ENCODE data around the gene MRPS15.

Gene MRPS15

DNA sequence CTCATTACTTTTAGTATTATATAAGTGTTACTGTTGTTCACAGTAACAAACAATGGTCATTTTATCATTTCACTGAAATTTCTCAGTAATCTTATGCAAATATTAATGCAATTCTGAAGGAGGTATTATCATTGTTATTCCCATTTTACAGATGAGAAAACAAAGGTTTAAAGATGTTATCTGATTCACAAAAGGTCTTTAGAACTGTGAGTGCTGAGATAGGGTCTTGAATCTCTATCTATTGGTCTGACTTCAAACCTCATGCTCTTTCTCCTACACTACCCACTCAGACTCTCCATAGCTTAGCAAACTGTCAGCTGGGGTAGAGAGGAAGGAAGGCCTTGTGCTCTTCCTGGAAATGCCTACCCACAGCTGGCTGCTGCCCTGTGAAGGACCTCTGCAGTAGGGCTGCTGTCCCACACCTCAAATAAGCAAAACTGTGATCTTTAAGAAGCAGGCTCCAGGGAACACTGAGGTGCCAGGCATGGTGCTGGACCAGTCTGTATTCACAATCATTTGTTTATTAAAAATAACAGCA is 7.7 kb downstream of the MRPS15 start:
- no peak for DNase-seq

DNA sequence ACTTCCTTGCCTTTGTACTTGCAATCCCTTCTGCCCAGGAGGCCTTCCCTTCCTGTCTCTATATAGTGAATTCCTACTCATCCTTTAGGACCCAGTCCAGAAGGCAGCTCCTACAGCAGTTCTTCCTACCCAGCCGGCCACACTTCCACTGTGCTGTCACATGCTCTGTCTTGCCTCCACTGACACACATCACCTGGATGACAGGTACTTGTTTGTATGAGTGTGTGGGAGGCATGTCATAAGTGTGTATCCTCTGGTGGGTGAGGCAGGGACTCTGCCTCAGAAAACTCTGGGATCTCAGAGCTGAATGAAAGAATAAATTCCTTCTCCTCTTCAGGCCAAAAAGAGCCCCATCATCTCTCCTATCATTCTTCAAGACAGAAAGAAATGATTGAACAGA is 8.8 kb downstream of the MRPS15 start:
- DNase-seq, result no peak

DNA sequence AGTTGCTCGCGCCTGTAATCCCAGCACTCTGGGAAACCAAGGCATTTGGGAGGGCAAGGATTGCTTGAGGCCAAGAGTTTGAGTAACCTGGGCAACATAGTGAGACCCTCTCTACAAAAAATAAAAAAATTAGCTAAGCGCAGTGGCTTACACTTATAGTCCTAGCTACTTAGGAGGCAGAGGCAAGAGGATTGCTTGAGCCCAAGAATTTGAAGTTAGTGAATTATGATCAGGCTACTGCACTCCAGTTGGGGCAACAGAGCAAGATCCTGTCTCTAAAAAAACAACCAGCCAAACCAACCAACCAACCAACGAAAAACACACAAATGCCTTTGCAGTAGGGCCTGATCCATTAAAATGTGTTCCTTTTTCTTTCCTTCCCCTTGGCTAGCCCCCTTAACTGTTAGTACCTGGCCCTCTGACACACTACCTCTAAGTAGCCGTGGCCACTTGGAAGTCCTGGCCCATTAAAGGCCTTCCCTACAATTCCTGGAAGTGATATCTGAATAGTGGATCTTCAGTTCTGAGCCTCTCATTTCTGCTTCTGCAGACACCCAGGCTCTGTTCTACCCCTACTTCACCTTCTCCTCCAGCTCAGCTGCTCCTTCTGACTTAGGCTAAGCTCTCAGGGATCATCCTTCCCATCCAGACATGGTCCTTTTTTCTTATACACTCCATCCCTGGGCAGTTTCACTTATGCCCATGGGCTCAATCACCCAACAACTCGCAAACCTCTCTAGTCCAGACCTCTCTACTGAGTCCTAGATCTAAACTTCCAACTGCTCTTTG is 10.4 kb downstream of the MRPS15 start:
- DNase-seq, result no peak

DNA sequence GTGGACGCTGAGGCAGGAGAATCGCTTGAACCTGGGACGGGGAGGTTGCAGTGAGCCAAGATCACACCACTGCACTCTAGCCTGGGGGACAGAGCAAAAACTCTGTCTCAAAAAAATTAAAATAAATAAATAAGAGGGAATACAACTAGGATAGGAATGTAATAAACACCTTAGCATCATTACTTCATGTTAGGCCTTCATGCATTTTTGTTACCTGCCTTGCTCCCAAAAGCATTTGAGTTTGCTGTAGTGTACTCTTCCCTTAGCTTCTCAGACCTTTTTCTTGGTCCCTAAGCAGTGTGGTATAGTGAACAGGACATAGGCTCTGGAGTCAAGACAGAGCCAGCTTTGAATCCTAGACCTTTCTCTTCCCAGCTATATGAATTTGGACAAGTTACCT is 11.1 kb downstream of the MRPS15 start:
- DNase-seq, result no peak

DNA sequence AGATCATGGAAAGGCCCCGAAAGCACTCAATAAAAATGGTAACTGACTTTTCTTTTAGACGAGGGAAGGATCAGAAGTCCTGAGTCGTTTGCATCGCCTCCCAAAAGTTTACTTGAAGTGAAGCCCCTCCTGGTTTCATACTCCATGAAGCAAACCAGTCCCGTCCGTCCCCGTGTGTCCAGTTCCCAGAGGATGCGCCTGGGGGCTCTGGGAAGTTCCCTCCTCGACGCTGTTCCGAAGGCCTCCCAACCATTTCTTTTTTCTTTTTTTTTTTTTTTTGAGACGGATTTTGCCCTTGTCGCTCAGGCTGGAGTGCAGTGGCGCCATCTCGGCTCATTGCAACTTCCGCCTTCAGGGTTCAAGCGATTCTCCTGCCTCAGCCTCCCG is 13.3 kb downstream of the MRPS15 start:
- no peak for DNase-seq

DNA sequence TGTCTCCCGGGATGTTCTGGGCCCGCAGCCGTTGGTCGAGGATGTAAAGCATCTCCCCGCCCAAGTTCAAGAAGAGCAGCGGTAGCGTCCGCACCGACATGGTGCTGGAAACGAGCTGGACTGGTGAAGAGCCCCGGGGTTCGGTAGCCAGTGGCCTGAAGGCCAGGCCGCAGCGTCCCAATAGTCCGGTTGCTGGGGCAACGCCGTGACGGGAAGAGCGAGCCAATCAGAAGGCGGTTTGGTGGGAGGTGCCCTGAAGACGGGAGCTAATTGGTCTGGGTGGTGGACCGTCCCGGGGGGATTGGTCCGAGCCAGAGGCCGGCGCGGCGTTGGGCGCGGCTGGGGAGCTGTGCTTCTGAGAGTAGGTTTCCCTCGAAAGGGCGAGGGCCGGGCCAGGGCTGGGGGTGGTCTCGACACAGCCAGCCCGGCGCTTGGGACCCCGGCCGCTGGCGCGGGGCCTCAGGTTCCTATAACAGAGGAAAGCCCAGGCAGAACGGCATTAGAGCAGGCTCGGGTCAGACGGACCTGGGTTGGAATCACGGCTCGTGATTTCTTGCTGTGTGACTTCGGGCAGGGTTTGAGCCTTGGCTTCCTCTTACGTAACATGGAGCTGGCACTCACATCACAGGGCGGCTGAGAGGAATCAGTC is 13.8 kb downstream of the MRPS15 start, which contains the start of gene OSCP1:
TSS of gene OSCP1 (minus strand) at position 182 of the 649 bp plus-strand sequence. CDS start at position 100, 82 bp downstream.
- peak; percentile 99 for DNase-seq

DNA sequence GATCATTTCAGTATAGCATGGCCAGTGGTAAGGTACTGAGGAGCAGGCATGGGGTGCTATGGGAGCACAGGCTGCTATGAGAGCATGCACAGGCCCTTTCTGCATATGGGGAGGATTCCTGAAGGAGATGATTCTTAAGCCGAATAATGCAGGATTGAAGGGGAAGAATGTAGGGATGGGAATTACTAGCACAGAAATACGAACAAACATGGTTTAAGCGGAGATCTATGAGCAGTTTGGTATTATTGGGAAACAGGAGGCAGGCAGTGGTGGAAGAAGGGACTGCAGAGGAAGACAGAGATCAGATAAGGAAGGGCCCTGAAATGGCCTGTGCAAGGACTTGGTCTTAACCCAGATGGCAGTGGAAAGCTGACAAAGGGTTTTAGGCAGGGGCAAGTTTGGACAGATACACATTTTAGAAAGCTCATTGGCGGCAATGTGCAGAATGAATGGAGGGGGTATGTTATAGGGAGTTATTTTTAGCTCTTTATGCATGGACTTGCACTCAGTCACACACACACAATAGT is 15.6 kb downstream of the MRPS15 start:
- DNase-seq, result no peak

DNA sequence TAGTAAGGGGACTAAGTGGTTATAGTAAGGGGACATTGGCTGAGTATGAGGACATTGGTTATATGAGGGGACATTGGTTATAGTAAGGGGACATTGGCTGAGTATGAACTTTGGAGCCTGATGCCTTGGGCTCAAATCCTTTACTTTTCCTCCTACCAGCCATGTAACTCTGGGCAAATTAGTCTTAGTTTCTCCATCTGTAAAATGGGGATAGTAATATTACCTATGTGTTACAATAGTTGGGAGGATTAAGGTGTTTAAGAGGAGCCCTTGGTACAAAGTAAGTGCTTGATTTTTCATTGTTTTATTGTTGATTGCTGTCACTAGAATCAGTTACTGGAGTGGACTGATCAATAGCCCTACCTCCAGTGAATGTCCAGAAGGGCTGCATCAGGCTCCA is 16.7 kb downstream of the MRPS15 start:
- no peak for DNase-seq

DNA sequence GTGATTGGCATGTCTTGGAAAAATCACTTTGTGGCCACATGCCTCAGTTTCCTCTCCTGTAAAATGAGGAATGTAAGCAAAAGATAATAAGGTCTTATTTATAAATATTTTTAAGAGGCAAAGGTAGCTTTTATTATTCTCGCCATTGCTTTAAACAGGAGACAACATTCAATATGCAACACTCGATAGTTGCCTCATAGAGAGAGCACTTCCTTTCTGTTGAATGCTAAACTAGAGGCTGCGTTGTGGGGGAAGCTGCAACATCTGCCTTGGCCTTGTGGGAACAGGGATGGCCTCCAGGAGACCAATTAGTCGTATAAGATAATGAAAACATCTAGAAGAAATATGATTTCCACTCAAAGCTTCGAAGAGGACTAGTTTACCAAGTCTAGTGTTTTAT is 17.4 kb downstream of the MRPS15 start:
- DNase-seq, result no peak

DNA sequence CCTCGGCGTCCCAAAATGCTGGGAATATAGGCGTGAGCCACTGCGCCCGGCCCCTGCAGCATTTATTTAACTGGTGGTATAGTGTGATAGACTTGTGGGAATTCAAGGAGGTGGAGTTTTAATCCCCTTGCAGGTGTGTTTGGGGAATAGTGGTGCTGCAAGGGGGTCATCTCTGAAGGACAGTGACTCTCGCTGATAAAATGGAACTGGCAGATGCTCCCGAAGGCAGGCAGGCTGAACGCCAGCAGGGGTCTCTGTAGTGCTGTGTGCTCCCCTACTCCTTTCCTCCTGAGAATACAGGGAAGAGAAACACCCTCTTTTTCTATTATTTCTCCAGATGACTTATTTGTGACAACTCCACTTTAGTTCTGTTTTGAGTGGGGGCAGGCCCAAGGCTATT is 17.9 kb downstream of the MRPS15 start:
- no peak for DNase-seq

DNA sequence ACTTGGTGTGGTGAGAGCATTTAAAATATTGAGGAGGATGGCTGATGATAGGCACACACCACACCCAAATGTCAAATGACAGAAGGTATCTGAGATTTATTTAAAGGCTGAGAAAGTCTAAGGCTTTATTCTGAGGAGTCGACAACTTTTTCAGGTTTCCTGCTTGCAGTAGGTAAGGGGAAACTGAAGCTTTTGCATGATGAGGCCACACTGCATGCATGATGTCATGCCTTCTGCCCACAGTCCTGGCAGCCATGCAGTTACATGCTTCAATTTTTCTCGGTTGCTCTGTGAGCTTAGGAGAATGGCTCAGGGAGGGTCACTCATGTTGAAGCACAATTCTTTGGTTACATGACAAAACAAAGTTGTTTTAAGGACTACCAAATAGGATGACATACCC is 20.9 kb downstream of the MRPS15 start:
- no peak for DNase-seq

DNA sequence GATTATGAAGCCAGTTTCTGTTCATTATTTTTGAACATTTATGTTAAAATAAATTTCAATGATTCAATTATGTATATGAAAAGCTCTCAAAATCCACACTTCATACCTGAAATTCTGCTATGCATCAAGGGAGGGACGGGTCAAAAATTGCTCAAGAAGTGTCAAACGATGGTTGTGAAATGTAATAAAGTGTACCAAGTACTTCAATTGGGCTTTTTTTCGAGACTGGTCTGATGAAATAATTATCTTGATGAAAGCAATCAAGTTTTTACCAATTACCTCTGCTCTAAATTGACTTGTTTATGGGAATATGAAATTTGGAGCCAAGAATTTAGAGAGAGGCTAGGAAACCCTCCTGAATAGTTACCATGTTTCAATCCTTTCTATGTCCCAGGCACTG is 21.8 kb downstream of the MRPS15 start:
- DNase-seq, result no peak

DNA sequence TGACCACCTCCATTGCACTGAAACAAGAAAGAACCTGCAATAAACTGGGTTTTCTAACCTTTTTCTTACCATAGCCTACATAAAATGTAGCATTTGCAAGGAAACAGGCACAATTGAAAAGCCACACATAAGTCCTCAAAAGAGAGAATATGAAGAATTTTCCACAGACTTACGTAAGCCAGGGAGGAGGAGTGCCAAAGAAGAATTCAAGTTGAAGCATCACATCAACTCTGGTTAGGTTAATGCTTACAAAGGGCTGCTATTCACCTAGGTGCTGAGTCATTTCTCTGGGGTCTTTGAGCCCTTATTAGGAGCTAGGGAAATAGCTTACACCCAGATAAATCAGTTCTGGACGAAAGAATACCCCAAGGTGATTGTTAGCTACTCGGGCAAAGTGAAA is 23.5 kb downstream of the MRPS15 start:
- no peak for DNase-seq

DNA sequence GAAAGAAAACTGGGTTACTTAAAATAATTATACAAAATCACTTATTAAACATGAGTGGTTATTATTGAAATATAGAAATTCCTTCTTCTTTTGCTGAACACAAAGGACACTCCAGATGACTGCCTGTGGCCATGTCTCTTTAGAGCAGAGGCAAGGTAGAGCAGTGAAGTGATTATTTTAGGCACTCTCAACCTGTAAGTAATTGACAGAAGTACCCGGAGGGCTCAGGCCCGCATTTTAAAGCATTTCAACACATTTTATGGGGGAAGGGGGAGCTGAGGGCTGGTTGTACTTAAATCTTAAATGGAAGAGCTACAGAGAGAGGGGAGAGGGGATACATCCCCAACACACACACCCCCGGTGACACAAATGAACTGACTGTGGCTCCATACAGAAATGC is 24.1 kb downstream of the MRPS15 start:
- no peak for DNase-seq

DNA sequence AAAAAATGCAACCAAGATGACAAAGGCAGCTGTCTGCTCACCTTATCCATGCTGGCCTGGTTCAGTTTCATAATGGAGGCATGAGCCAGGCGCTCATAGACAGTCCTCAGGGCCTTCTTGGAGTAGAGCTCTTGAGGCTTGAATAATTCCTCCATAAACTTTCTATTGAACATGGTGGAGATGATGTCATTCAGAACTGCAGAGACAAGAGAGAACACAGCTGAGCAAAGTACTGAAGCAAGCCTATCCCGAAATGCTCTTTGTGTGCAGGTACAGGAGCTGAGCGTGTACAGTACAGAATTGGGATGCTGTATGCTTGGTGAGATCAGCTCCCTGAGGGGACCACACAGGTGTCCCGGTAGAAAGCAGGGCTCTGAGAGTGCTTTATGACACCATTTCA is 25.5 kb downstream of the MRPS15 start:
- DNase-seq, result no peak

DNA sequence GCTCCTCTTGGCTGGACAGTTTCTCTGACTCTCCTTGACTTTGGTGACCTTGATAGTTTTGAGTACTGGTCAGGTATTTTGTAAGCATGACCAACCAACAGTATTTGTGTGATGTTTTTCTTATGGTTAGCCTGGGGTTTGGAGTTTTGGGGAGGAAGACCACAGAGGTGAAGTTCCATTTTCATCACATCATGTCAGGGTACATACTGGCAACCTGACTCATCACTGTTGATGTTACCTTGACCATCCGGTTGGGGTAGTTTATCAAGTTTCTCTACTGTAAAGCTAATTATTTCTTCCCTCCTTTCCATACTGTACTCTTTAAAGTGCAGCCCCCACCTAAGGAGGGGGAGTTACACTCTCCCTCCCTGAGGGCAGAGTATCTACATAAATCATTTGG is 27.4 kb downstream of the MRPS15 start:
- no peak for DNase-seq

DNA sequence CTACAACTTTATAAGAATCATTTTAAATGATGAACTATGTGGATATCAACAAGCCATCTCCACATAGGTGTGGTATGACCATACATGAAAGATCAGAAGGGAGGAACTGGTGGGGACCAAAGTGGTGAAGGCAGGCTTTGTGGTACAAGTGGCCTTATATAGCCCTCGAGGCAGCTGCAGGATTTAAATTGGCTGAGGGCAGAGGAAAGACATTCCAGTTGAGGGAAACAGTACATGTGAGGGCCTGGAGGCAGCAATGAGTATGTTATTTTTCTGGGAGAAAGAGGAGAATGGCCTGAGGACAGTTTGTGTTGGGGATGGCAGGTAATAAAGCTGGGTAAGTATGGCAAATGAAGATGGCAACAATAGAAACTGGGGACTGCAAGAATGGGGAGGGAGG is 31.1 kb downstream of the MRPS15 start:
- no peak for DNase-seq

DNA sequence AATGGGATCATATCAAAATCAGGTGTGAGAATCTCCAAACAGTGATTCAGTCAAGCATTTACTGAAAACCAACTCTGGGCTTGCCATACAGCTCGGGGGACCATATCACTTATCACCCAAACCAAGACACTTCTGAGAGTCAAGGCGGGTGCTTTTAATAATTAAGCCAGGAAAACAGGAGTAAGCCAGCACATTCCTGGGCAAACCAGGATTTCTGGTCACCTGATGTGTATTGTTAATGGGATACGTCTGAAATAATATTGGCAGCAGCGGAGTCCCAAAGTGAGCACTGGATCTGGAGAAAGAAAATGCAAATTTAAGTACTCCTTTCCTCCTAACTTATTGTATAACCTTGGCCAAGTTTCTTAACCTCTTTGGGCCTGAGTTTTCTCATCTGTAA is 31.6 kb downstream of the MRPS15 start:
- DNase-seq, result no peak

DNA sequence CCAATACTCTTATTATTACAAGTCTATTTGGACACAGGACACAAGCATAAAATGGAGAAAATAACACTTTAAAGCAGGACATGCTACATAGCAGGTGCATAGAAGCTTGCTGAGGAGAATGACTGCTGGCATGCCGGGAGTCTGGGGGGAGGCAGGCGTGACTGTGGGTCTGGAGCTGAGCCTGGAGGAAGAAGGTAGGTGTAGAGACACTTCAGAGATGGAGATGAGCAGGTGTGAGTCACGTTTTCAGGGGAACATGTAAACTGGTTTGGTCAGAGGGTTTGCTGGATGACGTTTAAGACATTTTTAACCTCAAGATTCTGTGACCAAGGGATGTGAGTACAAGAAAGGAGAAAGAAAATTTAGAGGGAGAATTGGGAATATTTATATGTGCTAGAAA is 38.4 kb downstream of the MRPS15 start:
- no peak for DNase-seq

DNA sequence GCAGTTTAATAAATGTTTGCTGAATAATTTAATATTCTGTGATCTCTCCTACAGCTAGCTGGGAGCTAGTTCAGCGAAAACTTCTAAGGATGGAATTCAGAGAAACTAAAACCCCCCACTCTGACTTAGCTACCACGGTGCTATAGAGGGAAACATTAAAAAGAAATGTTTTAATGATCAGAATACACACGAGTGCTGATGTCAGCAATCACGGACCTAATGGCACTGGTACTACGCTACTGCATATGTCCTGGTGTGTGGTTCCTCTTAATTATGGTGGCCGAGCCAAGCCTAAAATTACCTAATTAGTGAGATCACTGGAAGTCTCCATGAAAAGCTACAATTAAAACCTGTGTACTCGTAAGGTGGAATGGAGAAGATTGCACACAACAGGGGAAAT is 42.5 kb downstream of the MRPS15 start:
- DNase-seq, result no peak

DNA sequence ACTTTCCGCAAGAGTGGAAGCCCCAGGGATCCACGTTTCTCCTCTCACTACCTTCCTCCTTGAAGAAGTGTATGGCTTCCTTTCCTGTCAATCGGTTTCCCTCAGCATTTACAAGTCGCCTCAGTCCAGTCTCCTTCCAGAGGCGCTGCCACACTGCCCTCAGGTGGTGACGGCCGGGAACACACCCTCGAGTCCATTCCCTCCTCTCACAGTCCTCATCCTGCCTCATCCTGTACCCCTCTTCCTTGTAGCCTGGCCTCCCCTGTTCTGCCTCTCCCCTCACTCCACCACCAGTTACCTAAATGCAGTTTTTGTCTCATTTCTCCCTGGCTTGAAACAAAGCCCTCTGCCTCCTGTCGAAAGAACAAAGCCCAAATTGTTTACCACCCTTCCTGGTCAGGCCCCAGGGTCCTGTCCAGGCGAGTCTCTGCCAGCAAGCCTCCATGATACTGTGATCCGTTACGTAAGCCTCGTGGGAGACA is 43.3 kb downstream of the MRPS15 start:
- peak; percentile 77 for DNase-seq

DNA sequence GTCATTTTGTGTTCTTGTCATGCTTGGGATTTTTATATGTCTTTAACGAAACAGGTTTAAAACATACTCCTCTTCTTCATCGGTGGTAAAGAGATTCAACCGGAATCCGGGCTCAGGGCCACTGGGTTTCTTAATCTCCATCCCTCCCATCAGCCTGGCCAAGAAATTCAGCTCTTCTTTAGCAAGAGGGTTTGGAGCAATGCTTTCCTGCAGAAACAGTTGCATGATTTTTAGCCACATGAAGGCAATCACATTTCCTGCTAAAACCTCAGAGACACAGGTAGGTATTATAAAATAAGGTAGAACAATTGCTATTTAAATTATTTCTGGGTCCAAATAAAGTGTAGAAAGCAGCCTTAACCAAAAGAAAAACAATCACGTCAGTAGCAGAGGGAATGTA is 43.8 kb downstream of the MRPS15 start:
- no peak for DNase-seq

DNA sequence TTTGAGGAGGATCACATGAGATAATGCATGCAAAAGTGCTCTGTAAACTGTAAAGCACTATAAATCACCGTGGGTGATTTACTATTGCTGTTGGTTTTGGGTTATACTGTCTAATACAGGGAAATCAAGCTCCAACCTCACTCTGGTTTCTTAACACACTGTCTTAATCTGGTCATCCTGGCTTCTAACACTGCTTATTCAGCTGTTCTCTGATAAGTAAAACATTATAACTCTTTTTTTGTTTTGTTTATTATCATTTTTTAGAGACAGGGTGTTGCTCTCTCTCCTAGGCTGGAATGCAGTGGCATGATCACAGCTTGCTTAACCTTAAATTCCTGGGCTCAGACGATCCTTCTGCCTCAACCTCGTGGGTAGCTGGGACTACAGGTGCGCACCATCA is 44.6 kb downstream of the MRPS15 start:
- no peak for DNase-seq

DNA sequence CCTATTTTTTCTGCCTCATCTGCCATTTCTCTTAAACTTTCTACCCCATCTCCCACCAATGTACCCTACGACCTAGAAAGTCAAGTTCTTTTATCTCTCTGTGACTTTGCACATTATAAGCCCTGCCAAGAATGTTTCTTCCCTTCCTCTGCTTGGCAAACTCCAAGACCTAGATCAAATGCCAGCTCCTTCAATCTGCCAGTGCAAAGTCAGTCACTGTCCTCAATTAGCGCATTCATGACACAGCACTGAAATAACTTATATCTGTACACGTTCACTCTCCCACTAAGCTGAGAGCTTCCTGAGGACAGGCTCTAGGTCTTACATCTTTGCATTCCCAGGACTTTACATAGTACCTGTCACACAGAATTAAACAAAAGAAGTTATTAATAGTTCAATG is 45.0 kb downstream of the MRPS15 start:
- no peak for DNase-seq

All from NCI-H510A (cell line).